HepG2 (cell line): ENCODE data around the gene TF. TPM values are rescaled to one million over a fixed set of nuclear protein-coding genes. Genes with fewer than 3 reads are reported as not detected.
A peak's percentile ranks its signal among the peaks of the same experiment; 100 is the strongest.

Experiments
- ATM ChIP-seq: fragments of 450-650 bp; IDR thresholded peaks from 2 replicates; pipeline ENCODE4 v1.7.1; 2017; ENCODE audit warnings: mild to moderate bottlenecking, borderline replicate concordance
- NR2F2 ChIP-seq: IDR thresholded peaks from 2 replicates; pipeline ENCODE4 v1.6.1; 2012; ENCODE audit warnings: low read depth, inconsistent platforms, borderline replicate concordance
- RARA ChIP-seq: IDR thresholded peaks from 2 replicates; pipeline ENCODE4 v1.6.1; 2016; ENCODE audit warnings: missing genetic modification reagents, missing compliant biosample characterization
- RXRB ChIP-seq: IDR thresholded peaks from 2 replicates; pipeline ENCODE4 v1.6.1; 2016; ENCODE audit warnings: borderline replicate concordance, missing genetic modification reagents, missing compliant biosample characterization
- ZNF251 ChIP-seq: sonication (generic); formaldehyde crosslinking; IDR thresholded peaks from 2 replicates; pipeline ENCODE4 v1.9.0; 2021; ENCODE audit warnings: mild to moderate bottlenecking, missing genetic modification reagents
- ZNF605 ChIP-seq: sonication (generic); formaldehyde crosslinking; IDR thresholded peaks from 2 replicates; pipeline ENCODE4 v1.8.0; 2022; ENCODE audit warnings: mild to moderate bottlenecking, missing genetic modification reagents
- ZNF720 ChIP-seq: sonication (generic); formaldehyde crosslinking; IDR thresholded peaks from 2 replicates; pipeline ENCODE4 v1.4.0; 2020; ENCODE audit warnings: missing genetic modification reagents
- ZSCAN22 ChIP-seq: sonication (generic); formaldehyde crosslinking; IDR thresholded peaks from 2 replicates; pipeline ENCODE4 v1.4.0; 2020; ENCODE audit warnings: mild to moderate bottlenecking, missing genetic modification reagents
- polyA plus RNA-seq, 8 experiments: library from polyadenylated mRNA; depleted of rRNA in 3 of 8; stranded (reverse) in 7 of 8; unstranded in 1 of 8; fragments of >200 nt; fragmentation: Illumina TruSeq in 4 of 8; extraction: Trizol in 4 of 8; gene quantifications; 2 replicates each; pipeline versions ENCODE4 v1.2.1 to v1.2.3, GENCODE V29; 2011 to 2016; ENCODE audit warnings: low read depth in 4 of 8, missing spikeins in 1 of 8, mixed read lengths in 1 of 8; ENCODE audit not compliant: insufficient read depth in 1 of 8
- total RNA-seq, 5 experiments: library from RNA; depleted of rRNA; stranded (reverse); fragments of >200 nt; fragmentation: Illumina TruSeq; extraction: Trizol; gene quantifications; 2 replicates each; pipeline ENCODE4 v1.2.3, GENCODE V29; 2016; ENCODE audit warnings: low read depth in 1 of 5
- TF ChIP-seq, protein P1 (sequence below): sonication (generic); formaldehyde crosslinking; IDR thresholded peaks from 2 replicates; pipeline ENCODE4 v1.5.0; 2020; ENCODE audit warnings: mild to moderate bottlenecking, missing genetic modification reagents, borderline replicate concordance
- TF ChIP-seq, protein P2 (sequence below): sonication (generic); formaldehyde crosslinking; IDR thresholded peaks from 2 replicates; pipeline ENCODE4 v1.8.0; 2022; ENCODE audit warnings: mild to moderate bottlenecking, missing genetic modification reagents; ENCODE audit not compliant: insufficient replicate concordance
- TF ChIP-seq, protein P3 (sequence below): sonication (generic); formaldehyde crosslinking; IDR thresholded peaks from 2 replicates; pipeline ENCODE4 v1.4.0; 2020; ENCODE audit warnings: missing genetic modification reagents, borderline replicate concordance
- TF ChIP-seq, protein P4 (sequence below): IDR thresholded peaks from 2 replicates; pipeline ENCODE4 v1.6.1; 2016; ENCODE audit warnings: mild to moderate bottlenecking
- TF ChIP-seq, protein P5 (sequence below): sonication (generic); formaldehyde crosslinking; IDR thresholded peaks from 2 replicates; pipeline ENCODE4 v1.5.1; 2020; ENCODE audit warnings: mild to moderate bottlenecking, missing genetic modification reagents, borderline replicate concordance

TF gene
- total and polyA plus RNA-seq, 2 of the 13 experiments (the other 11 are each of a cell fraction or from before 2014, with no cell fraction given): 10,074 to 11,821 TPM

DNA sequence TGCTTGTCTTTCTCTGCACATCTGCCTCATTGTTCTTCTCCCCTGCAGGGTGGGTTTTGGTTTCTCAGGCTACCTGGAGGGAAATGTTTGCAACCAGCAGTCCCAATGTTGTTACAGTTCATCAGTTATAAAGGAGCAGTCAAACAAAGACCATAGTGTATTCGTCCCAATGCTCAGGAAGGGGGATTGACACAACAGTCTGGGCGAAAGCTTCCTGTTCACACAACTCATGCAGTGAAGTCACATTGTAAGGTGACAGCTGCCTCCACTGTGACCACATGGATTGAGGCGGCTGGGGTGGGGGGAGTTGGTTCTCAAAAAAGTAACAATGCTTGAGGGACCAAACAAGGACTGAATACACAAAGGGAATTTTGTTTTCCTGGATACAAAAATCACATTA lies 28.8 kb upstream of the TF start (continued):
- TF ChIP-seq, protein P1, sequence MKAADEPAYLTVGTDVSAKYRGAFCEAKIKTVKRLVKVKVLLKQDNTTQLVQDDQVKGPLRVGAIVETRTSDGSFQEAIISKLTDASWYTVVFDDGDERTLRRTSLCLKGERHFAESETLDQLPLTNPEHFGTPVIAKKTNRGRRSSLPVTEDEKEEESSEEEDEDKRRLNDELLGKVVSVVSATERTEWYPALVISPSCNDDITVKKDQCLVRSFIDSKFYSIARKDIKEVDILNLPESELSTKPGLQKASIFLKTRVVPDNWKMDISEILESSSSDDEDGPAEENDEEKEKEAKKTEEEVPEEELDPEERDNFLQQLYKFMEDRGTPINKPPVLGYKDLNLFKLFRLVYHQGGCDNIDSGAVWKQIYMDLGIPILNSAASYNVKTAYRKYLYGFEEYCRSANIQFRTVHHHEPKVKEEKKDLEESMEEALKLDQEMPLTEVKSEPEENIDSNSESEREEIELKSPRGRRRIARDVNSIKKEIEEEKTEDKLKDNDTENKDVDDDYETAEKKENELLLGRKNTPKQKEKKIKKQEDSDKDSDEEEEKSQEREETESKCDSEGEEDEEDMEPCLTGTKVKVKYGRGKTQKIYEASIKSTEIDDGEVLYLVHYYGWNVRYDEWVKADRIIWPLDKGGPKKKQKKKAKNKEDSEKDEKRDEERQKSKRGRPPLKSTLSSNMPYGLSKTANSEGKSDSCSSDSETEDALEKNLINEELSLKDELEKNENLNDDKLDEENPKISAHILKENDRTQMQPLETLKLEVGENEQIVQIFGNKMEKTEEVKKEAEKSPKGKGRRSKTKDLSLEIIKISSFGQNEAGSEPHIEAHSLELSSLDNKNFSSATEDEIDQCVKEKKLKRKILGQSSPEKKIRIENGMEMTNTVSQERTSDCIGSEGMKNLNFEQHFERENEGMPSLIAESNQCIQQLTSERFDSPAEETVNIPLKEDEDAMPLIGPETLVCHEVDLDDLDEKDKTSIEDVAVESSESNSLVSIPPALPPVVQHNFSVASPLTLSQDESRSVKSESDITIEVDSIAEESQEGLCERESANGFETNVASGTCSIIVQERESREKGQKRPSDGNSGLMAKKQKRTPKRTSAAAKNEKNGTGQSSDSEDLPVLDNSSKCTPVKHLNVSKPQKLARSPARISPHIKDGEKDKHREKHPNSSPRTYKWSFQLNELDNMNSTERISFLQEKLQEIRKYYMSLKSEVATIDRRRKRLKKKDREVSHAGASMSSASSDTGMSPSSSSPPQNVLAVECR (CRISPR knock-in tag): peak; percentile 16; the same call in 1 of the 2 replicates
- TF ChIP-seq ATM (no peak), ZNF605 (CRISPR knock-in tag) (peak; percentile 47; the same call in 1 of the 2 replicates), NR2F2 (no peak), ZNF720 (CRISPR knock-in tag) (no peak), RARA (peak; percentile 41; the same call in 1 of the 2 replicates), ZSCAN22 (CRISPR knock-in tag) (no peak), RXRB (CRISPR knock-in tag) (0 out of 2 replicates have a peak, but pooled peaks have one; percentile 60), ZNF251 (CRISPR knock-in tag) (no peak)
- TF ChIP-seq, protein P2, sequence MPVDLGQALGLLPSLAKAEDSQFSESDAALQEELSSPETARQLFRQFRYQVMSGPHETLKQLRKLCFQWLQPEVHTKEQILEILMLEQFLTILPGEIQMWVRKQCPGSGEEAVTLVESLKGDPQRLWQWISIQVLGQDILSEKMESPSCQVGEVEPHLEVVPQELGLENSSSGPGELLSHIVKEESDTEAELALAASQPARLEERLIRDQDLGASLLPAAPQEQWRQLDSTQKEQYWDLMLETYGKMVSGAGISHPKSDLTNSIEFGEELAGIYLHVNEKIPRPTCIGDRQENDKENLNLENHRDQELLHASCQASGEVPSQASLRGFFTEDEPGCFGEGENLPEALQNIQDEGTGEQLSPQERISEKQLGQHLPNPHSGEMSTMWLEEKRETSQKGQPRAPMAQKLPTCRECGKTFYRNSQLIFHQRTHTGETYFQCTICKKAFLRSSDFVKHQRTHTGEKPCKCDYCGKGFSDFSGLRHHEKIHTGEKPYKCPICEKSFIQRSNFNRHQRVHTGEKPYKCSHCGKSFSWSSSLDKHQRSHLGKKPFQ (CRISPR knock-in tag): no peak
- TF ChIP-seq, protein P3, sequence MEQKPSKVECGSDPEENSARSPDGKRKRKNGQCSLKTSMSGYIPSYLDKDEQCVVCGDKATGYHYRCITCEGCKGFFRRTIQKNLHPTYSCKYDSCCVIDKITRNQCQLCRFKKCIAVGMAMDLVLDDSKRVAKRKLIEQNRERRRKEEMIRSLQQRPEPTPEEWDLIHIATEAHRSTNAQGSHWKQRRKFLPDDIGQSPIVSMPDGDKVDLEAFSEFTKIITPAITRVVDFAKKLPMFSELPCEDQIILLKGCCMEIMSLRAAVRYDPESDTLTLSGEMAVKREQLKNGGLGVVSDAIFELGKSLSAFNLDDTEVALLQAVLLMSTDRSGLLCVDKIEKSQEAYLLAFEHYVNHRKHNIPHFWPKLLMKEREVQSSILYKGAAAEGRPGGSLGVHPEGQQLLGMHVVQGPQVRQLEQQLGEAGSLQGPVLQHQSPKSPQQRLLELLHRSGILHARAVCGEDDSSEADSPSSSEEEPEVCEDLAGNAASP (CRISPR knock-in tag): 0 out of 2 replicates have a peak, but pooled peaks have one; percentile 14
- TF ChIP-seq, protein P4, sequence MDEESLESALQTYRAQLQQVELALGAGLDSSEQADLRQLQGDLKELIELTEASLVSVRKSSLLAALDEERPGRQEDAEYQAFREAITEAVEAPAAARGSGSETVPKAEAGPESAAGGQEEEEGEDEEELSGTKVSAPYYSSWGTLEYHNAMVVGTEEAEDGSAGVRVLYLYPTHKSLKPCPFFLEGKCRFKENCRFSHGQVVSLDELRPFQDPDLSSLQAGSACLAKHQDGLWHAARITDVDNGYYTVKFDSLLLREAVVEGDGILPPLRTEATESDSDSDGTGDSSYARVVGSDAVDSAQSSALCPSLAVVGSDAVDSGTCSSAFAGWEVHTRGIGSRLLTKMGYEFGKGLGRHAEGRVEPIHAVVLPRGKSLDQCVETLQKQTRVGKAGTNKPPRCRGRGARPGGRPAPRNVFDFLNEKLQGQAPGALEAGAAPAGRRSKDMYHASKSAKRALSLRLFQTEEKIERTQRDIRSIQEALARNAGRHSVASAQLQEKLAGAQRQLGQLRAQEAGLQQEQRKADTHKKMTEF: 0 out of 2 replicates have a peak, but pooled peaks have one; percentile 21
- TF ChIP-seq, protein P5, sequence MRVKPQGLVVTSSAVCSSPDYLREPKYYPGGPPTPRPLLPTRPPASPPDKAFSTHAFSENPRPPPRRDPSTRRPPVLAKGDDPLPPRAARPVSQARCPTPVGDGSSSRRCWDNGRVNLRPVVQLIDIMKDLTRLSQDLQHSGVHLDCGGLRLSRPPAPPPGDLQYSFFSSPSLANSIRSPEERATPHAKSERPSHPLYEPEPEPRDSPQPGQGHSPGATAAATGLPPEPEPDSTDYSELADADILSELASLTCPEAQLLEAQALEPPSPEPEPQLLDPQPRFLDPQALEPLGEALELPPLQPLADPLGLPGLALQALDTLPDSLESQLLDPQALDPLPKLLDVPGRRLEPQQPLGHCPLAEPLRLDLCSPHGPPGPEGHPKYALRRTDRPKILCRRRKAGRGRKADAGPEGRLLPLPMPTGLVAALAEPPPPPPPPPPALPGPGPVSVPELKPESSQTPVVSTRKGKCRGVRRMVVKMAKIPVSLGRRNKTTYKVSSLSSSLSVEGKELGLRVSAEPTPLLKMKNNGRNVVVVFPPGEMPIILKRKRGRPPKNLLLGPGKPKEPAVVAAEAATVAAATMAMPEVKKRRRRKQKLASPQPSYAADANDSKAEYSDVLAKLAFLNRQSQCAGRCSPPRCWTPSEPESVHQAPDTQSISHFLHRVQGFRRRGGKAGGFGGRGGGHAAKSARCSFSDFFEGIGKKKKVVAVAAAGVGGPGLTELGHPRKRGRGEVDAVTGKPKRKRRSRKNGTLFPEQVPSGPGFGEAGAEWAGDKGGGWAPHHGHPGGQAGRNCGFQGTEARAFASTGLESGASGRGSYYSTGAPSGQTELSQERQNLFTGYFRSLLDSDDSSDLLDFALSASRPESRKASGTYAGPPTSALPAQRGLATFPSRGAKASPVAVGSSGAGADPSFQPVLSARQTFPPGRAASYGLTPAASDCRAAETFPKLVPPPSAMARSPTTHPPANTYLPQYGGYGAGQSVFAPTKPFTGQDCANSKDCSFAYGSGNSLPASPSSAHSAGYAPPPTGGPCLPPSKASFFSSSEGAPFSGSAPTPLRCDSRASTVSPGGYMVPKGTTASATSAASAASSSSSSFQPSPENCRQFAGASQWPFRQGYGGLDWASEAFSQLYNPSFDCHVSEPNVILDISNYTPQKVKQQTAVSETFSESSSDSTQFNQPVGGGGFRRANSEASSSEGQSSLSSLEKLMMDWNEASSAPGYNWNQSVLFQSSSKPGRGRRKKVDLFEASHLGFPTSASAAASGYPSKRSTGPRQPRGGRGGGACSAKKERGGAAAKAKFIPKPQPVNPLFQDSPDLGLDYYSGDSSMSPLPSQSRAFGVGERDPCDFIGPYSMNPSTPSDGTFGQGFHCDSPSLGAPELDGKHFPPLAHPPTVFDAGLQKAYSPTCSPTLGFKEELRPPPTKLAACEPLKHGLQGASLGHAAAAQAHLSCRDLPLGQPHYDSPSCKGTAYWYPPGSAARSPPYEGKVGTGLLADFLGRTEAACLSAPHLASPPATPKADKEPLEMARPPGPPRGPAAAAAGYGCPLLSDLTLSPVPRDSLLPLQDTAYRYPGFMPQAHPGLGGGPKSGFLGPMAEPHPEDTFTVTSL (CRISPR knock-in tag): peak; percentile 26; the same call in 1 of the 2 replicates
